ENCODE results near the gene JUND.

Gene JUND

GRCh38 chr19:18289471-18290301, 8.3 kb upstream of the JUND start:
- DNase-seq = no peak

- no peak for DNase-seq
These were observed 6.7 kb upstream of the JUND start for GRCh38 chr19:18287836-18288772.

GRCh38 chr19:18286973-18287635, 5.7 kb upstream of the JUND start:
- DNase-seq = no peak

GRCh38 chr19:18284712-18285360, 3.4 kb upstream of the JUND start:
- peak; percentile 63 for DNase-seq

GRCh38 chr19:18283338-18283737, 1.9 kb upstream of the JUND start:
- DNase-seq = no peak

- no peak for DNase-seq
These were observed 1.3 kb upstream of the JUND start for GRCh38 chr19:18282788-18283141.

GRCh38 chr19:18282021-18282787, 782 bp upstream of the JUND start:
- peak; percentile 34 for DNase-seq

GRCh38 chr19:18280247-18281081, 958 bp downstream of the JUND start:
- peak; percentile 80 for DNase-seq

GRCh38 chr19:18279516-18280246, 1.7 kb downstream of the JUND start:
- peak; percentile 94 for DNase-seq

- no peak for DNase-seq
These were observed 2.2 kb downstream of the JUND start for GRCh38 chr19:18279266-18279515.

- DNase-seq = peak; percentile 57
These were observed 2.7 kb downstream of the JUND start for GRCh38 chr19:18278521-18279265.

- no peak for DNase-seq
These were observed 6.6 kb downstream of the JUND start for GRCh38 chr19:18274781-18275356.

- DNase-seq = no peak
These were observed 7.1 kb downstream of the JUND start, which contains the start of gene IQCN for GRCh38 chr19:18274219-18274780. Gene IQCN (minus strand): TSS chr19:18274452. CDS start chr19:18269478, 4,974 bp downstream.

GRCh38 chr19:18273561-18274218, 7.7 kb downstream of the JUND start:
- DNase-seq = no peak

GRCh38 chr19:18271433-18271841, 10.0 kb downstream of the JUND start:
- no peak for DNase-seq

- no peak for DNase-seq
These were observed 11.1 kb downstream of the JUND start for GRCh38 chr19:18270326-18270725.

GRCh38 chr19:18269070-18269723, 12.2 kb downstream of the JUND start:
- no peak for DNase-seq
